Epithelial cell of prostate (primary cell): ENCODE data around the gene FOXL2NB.
"Not testable (repeated sequence)": the region's sequence is repeated elsewhere in the genome, so short reads cannot be mapped to it uniquely, and the experiment has no call there.

Source experiments
- DNase-seq: peaks from one replicate; pipeline ENCODE4 v3.0.0-alpha.2; 2011; ENCODE audit warnings: low read depth, low spot score
- H3K27ac ChIP-seq: fragments of 450-650 bp; 2 replicates; pipeline ENCODE4 v1.5.1; 2017; ENCODE audit warnings: mild to moderate bottlenecking

The FOXL2NB gene

GRCh38 chr3:138946663-138947494, at the start of gene FOXL2NB, which contains the start of gene FOXL2:
Gene FOXL2NB (plus strand): TSS chr3:138947217. CDS start chr3:138947365, 148 bp downstream.
Gene FOXL2 (minus strand): TSS chr3:138947137. CDS start chr3:138946722, 415 bp downstream.
- H3K27ac ChIP-seq: no peak within 1 kb of the TSS
- DNase-seq: no peak

DNA sequence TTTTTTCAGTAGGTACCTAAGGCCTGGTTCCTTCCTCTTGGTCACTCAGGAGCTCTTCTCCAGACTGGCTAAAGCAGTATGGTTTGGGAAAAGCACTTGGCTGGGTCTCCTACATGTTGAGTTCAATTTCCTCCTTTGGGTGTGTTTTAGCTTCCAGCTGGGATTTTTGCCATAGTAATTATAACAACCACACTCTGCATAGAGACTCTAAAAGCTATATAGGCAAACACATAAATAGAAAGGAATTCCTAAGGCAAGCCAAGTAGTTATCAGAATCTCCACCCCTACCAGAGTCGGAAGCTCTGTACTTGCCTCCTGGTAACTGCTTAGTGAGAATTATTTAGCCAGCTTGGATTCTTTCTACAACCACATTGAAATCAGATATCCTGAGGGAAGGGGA, 48.7 kb upstream of the FOXL2NB start:
- H3K27ac ChIP-seq: no peak overlapping the region
- no peak for DNase-seq

DNA sequence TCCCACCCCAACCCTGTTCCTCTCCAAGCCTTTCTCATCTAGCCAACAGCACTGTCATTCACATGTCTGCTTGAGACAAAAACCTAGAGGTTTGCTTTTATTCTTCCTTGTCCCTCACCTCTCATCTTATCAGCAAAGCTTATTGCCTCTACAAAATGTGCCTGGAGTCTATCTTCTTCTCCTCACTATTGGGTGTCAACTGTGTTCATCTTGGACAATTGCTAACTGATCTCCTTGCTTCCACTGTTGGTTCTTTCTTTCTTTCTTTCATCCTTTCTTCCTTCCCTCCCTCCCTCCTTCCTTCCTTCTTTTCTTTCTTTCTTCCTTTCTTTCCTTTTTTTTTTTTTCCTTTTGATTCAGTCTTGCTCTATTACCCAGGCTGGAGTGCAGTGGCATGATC, 48.3 kb upstream of the FOXL2NB start:
- no peak overlapping the region for H3K27ac ChIP-seq
- no peak for DNase-seq

- no peak for DNase-seq
- no peak overlapping the region for H3K27ac ChIP-seq
Measured at GRCh38 chr3:138899351-138899991, 47.5 kb upstream of the FOXL2NB start.

DNA sequence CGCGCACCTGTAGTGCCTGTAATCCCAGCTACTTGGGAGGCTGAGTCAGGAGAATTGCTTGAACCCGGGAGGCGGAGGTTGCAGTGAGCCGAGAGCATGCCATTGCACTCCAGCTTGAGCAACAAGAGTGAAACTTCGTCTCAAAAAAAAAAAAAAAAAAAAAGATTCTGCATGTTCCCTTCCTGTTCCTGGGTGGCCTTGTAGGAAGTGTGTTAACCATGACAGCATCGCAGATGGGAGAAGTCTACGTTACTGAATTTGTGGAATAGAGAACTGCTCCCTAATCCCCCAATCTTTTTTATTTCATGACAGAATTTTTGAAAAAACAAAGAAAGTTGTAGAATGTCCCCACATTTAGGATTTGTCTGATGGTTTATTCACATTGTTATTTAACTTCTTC, 45.5 kb upstream of the FOXL2NB start:
- H3K27ac ChIP-seq: no peak overlapping the region
- DNase-seq: no peak

DNA sequence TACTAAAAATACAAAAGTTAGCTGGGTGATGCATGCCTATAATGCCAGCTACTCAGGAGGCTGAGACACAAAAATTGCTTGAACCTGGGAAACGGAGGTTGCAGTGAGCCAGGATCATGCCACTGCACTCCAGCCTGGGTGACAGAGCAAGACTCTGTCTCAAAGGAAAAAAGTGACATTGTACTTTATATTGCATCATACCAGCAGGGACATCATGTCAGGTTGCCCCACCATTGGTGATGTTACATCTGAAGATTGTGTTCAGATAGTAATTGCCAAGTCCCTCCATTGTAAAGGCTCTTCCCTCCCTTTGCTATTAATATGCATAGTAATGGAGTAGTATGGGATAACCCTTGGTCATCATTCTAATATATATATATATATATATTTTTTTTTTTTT, 44.8 kb upstream of the FOXL2NB start:
- no peak for DNase-seq
- no peak overlapping the region for H3K27ac ChIP-seq

DNA sequence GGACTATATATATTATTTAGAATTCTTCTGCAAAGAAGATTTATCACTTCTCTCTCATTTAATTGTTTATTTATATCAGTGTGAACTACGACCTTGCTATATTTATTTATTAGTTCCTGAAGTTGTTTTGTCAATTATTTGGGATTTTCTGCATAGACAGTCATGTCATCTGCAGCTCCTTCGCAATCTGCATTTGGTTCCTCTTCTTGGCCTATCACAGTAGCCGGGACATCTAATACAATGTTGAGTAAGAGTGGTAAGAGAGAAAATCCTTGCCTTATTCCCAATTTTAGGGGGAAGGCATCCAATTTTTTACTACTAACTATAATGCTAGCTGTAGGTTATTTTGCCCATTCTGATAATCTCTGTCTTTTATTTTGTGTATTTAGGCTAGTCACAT, 39.5 kb upstream of the FOXL2NB start:
- DNase-seq: no peak
- H3K27ac ChIP-seq: no peak overlapping the region

GRCh38 chr3:138908846-138909245, 38.2 kb upstream of the FOXL2NB start:
- no peak overlapping the region for H3K27ac ChIP-seq
- DNase-seq: no peak

GRCh38 chr3:138909904-138910303, 37.1 kb upstream of the FOXL2NB start:
- DNase-seq: no peak

GRCh38 chr3:138911621-138912020, 35.4 kb upstream of the FOXL2NB start:
- H3K27ac ChIP-seq: no peak overlapping the region
- no peak for DNase-seq

More at GRCh38 chr3:138909904-138910303, 37.1 kb upstream of the FOXL2NB start:
- H3K27ac ChIP-seq: no peak overlapping the region

GRCh38 chr3:138912237-138912636, 34.8 kb upstream of the FOXL2NB start:
- no peak overlapping the region for H3K27ac ChIP-seq
- no peak for DNase-seq

GRCh38 chr3:138913766-138914165, 33.3 kb upstream of the FOXL2NB start:
- DNase-seq: no peak
- H3K27ac ChIP-seq: no peak overlapping the region

GRCh38 chr3:138914870-138915502, 32.0 kb upstream of the FOXL2NB start:
- DNase-seq: no peak
- peak overlapping the region; percentile 72 for H3K27ac ChIP-seq

DNA sequence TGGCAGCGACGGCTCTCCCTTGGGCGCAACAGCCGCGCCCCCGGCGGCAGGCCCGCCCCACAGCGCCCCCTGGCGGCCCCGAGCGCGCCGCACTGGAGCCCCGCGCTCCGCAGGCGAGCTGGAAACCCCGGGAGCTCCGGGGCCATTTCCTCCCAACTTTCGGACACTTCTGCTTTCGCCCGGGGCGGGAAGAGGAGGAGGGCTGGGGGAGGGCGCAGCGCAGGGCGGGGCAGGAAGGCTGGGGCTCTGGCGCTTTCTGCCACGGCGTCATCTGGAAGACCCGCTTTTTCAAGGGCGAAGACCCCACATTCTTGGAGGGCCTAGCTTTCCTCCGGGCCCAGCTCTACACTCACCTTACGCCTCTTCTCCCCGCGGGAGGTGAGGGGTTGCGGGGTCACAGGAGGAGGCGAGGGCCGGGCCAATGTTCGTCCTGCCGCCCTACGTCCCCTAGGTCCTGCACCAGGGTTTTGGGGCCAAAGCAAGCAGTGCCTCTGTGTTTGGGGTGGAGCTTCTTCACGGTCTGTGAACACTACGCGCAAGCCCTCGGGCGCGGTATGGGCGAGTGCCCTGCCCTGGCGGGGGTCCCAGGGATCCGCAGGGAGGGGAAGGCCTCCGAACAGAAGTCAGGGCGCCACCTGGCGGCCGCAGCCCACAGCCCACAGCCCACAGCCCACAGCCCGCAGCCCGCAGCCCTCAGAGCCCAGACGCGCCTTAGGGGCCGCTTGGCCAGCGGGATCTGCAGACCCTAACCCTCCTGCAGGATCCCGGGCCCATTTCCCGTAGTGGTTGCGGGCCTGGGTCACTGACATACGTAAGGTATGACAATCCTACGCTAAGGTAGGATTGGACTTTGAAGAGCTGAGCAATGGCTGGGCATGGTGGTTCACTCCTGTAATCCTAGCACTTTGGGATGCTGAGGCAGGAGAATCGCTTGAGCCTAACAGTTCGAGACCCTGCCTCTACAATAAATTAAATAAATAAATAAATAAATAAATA, 31.2 kb upstream of the FOXL2NB start:
- H3K27ac ChIP-seq: peak overlapping the region; percentile 72
- peak; percentile 36 for DNase-seq

- no peak overlapping the region for H3K27ac ChIP-seq
- no peak for DNase-seq
Measured at GRCh38 chr3:138916824-138917223, 30.2 kb upstream of the FOXL2NB start.

- DNase-seq: no peak
- no peak overlapping the region for H3K27ac ChIP-seq
Measured at GRCh38 chr3:138919325-138919724, 27.7 kb upstream of the FOXL2NB start.

DNA sequence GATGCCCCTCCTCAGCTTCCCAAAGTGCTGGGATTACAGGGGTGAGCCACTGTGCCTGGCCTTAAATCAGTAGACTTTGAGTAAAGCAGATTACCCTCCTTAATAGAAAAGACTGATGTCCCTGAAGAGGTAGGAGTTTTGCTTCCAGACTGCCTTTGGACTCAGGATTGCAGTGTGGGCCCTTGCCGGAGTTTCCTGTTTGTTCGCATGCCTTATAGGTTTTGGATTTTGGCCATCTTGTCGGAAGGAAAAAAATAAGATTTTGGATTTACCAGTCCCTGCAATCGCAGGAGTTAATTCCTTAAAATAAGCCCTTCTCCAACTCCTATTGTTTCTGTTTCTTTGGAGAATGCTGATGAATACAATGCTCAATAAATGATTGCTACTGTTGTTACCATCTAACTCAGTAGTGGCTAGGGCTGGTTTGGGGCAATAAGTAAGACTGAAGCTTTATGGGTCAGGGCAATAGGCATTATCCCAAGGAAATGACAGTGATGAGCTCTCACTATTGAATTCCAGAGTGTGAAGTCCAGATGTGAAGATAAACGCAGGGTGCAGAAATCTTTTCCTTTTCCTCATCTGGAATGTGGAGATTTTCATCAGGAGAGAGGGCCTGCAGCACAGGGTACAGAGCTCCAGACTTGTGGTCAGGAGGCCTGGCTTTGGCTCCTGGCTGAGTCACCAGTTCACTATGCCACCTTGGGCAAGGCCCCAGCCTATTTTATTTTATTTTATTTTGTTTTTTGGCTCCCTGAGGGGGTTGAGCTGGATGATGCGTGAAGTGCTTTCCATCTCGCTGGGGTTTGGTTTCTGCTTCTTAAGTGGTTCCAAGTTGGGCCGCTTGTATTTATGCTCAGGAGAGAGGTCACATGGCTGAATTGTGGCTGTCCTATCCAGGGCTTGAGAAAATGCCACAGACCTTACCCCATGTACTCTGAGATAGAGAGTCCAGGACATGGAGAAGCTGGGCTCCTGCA, 25.4 kb upstream of the FOXL2NB start:
- peak; percentile 22 for DNase-seq

DNA sequence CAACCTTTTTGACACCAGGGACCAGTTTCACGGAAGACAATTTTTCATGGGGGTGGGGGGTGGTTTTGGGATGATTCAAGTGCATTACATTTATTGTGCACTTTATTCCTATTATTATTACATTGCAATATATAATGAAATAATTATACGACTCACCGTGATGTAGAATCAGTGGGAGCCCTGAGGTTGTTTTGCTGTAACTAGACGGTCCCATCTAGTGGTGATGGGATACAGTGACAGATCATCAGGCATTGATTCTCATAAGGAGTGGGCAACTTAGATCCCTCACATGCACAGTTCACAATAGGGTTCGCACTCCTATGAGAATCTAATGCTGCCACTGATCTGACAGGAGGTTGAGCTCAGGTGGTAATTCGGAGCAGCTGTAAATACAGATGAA, 24.6 kb upstream of the FOXL2NB start:
- not testable (repeated sequence) for DNase-seq
- peak overlapping the region; percentile 39 for H3K27ac ChIP-seq

More for the DNA sequence above, 25.4 kb upstream of the FOXL2NB start:
- peak overlapping the region; percentile 39 for H3K27ac ChIP-seq

GRCh38 chr3:138923531-138923994, 23.5 kb upstream of the FOXL2NB start:
- no peak overlapping the region for H3K27ac ChIP-seq
- DNase-seq: peak; percentile 29
